Erythroblast (primary cell): ENCODE data around the gene KCTD16.

ENCODE experiments used
- GATA1 ChIP-seq: IDR thresholded peaks from 2 replicates; pipeline ENCODE4 v1.6.1; 2011; ENCODE audit warnings: low read depth, mild to moderate bottlenecking, control low read depth, low read length, moderate library complexity
- POLR2A ChIP-seq: IDR thresholded peaks from 2 replicates; pipeline ENCODE4 v1.6.1; 2011; ENCODE audit warnings: mild to moderate bottlenecking, low read length

DNA sequence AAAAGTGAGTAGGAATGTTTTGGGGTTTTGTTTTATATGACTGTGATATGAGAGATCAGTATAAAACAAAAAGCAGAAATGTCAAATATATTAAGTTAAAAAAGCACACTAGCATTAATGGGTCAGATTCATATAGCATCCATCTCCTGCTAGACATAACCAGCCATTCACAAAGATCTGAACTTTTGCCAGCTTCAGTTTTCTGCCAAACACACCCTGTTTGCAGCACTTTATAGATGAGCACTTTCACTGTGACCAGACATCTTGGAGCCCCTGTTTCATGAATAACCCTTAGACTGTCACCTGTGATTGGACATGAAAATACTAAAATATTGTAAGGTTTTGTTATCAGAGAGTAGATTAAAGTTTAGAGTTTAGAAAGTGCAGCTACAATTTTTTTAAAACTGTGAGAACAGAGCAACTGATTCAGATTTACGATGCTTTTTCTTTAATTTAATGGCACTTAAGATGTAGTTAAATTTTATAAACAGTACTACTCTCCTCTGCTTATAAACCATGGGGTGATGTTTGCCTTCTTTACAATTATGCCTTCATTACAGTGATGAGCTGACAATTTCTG is 142.6 kb downstream of the KCTD16 start:
- no peak for TF ChIP-seq POLR2A
- TF ChIP-seq GATA1, result no peak
